Uterus (tissue), 2 donors: ENCODE measurements around the gene PORCN.

ENCODE experiments used
- CTCF ChIP-seq, 4 experiments: fragments of 200-600 bp in 2 of 4; fragments of 450-650 bp in 2 of 4; sonication (generic) in 2 of 4; IDR thresholded peaks; one replicate each; pipeline ENCODE4 v1.5.1; 2016 to 2019; ENCODE audit warnings: antibody characterized with exemption in 4 of 4, mild to moderate bottlenecking in 2 of 4, moderate library complexity in 1 of 4
- POLR2A ChIP-seq, 2 donors: fragments of 450-650 bp; IDR thresholded peaks; one replicate each; pipeline ENCODE4 v1.6.1; 2016; ENCODE audit warnings: antibody characterized with exemption in 2 of 2, mild to moderate bottlenecking in 1 of 2, moderate library complexity in 1 of 2

DNA sequence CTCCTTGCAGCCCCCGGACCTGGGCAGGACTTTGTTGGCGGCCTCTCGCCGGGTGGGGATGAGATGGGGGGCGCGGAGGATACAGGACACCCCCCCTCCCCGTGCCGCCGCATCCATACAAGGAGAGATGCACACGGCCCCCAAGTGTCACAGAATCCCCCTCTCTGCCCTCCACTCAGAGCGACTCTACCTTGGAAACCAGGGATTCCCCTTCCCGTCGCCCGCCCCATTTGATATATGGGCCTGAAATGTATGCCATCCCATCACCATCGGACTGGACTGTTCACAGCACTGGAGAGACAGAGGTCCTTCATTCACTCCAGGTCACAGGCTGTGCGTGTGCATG lies 426 bp downstream of the PORCN start:
- no peak for TF ChIP-seq CTCF (IDR thresholded peaks at IDR 0.05)
- TF ChIP-seq POLR2A (IDR thresholded peaks at IDR 0.05) = no peak
